ENCODE results near the gene GATB. TPM values are rescaled to one million over a fixed set of nuclear protein-coding genes. Genes with fewer than 3 reads are reported as not detected.

The GATB gene
- total RNA-seq, 1 experiment from 2014 or later = 21.2 TPM

GRCh38 chr4:151729731-151730559 is 30.9 kb downstream of the GATB start:
- peak; percentile 18; the same call in 2 of the 3 replicates for TF ChIP-seq CTCF (conservative IDR thresholded peaks at IDR 0.05)
- H3K27ac ChIP-seq (ENCODE audit: insufficient read length, low read depth, low read length) = no peak overlapping the region
- no peaks in the 10 kb centered on the region for H3K79me2 ChIP-seq (ENCODE audit: insufficient read depth, low read length)
- no peak overlapping the region for H3K18ac ChIP-seq (ENCODE audit: insufficient read length, low read depth, low read length)
- no peak overlapping the region for H3K4ac ChIP-seq (ENCODE audit: low read depth, low read length)
- no peak overlapping the region for H2BK12ac ChIP-seq (ENCODE audit: insufficient read length, low read depth, low read length)
- no peak overlapping the region for H4K8ac ChIP-seq (replicated peaks; ENCODE audit: insufficient read length, low read depth, low read length)
- Mint-ChIP-seq H3K4me1 (peaks cover 6 to 7% of the 10 kb centered on the region in 2 experiments), H3K27ac (peak overlapping the region; percentile 4 to 83 (median 14); a peak in 3 of 7 replicates), H3K27me3 (ENCODE audit: low read depth) (no peaks in the 10 kb centered on the region), H3K36me3 (ENCODE audit: insufficient read depth in 1 of 3, low read depth in 3 of 3) (peaks cover 12 to 23% (median 17%) of the 10 kb centered on the region in 3 experiments), H3K4me3 (no peak overlapping the region), H3K9me3 (peaks cover 9 to 14% of the 10 kb centered on the region in 2 experiments)
- no peaks in the 10 kb centered on the region for H3K9me3 ChIP-seq (ENCODE audit: control insufficient read depth, low read depth, low read length)
- DNase-seq = peak; percentile 67
- no peak overlapping the region; the same call in 1 of the 2 replicates for H3K14ac ChIP-seq (ENCODE audit: insufficient read depth, low read length)
- no peaks in the 10 kb centered on the region for H3K23me2 ChIP-seq (ENCODE audit: insufficient read length, low read depth, low read length, poor library complexity, severe bottlenecking)
- H4K20me1 ChIP-seq (ENCODE audit: control insufficient read depth, insufficient read depth, insufficient read length) = no peaks in the 10 kb centered on the region
- H2AK5ac ChIP-seq (ENCODE audit: insufficient read length, low read length) = no peak overlapping the region
- H3K23ac ChIP-seq (ENCODE audit: insufficient read length, low read depth, low read length) = no peak overlapping the region
- no peaks in the 10 kb centered on the region for H3K27me3 ChIP-seq (ENCODE audit: insufficient read depth, low read length)
- H2BK20ac ChIP-seq (ENCODE audit: low read depth, low read length, poor library complexity, severe bottlenecking) = no peak overlapping the region
- no peak overlapping the region for H2BK5ac ChIP-seq (ENCODE audit: insufficient read length, low read length)
- H2BK15ac ChIP-seq (ENCODE audit: low read depth, low read length) = no peak overlapping the region
- H3T11ph ChIP-seq (ENCODE audit: low read length) = no peak overlapping the region
- no peak overlapping the region for H2AFZ ChIP-seq (ENCODE audit: low read length)
- H3K79me1 ChIP-seq (ENCODE audit: insufficient read depth, low read depth, low read length, poor library complexity, severe bottlenecking) = no peaks in the 10 kb centered on the region
- H4K5ac ChIP-seq (ENCODE audit: insufficient read length, low read depth, low read length) = no peak overlapping the region
- H3K56ac ChIP-seq (ENCODE audit: insufficient read length, low read depth, low read length) = no peak overlapping the region
- H3K4me1 ChIP-seq (ENCODE audit: insufficient read depth, low read length) = no peaks in the 10 kb centered on the region
- H4K91ac ChIP-seq (ENCODE audit: insufficient read length, low read depth, low read length) = no peak overlapping the region
- H2BK120ac ChIP-seq (ENCODE audit: low read depth, low read length, poor library complexity, severe bottlenecking) = peak overlapping the region; percentile 23
- WGBS (ENCODE audit: extremely low coverage, insufficient read length, low lambda C conversion rate) = no CpG with 5 or more reads among the region's 12 CpGs
- H3K9ac ChIP-seq (ENCODE audit: extremely low read depth, insufficient read length, low read length) = no peak overlapping the region
- H3K4me2 ChIP-seq (ENCODE audit: insufficient read depth, insufficient read length, low read length) = no peak overlapping the region

Measured in H9 (cell line).